Mesodermal cell (in vitro differentiated cells): ENCODE results near the gene CD82.
A peak's percentile ranks its signal among the peaks of the same experiment; 100 is the strongest.
"Not testable (repeated sequence)": the region's sequence is repeated elsewhere in the genome, so short reads cannot be mapped to it uniquely, and the experiment has no call there.

Source experiments
- H3K27ac ChIP-seq: 2 replicates; pipeline ENCODE4 v1.7.0; 2013; ENCODE audit warnings: mild to moderate bottlenecking, low read depth, low read length, moderate library complexity; ENCODE audit not compliant: severe bottlenecking
- H3K36me3 ChIP-seq: 2 replicates; pipeline ENCODE4 v1.7.1; 2013; ENCODE audit warnings: mild to moderate bottlenecking, low read length, moderate library complexity; ENCODE audit not compliant: control insufficient read depth, insufficient read depth
- H3K4me1 ChIP-seq: one replicate; pipeline ENCODE4 v1.7.1; 2013; ENCODE audit warnings: mild to moderate bottlenecking, low read length; ENCODE audit not compliant: insufficient read depth, control insufficient read depth, poor library complexity, severe bottlenecking
- H3K4me3 ChIP-seq: 2 replicates; pipeline ENCODE4 v1.7.0; 2013; ENCODE audit warnings: low read length, control low read depth, mild to moderate bottlenecking; ENCODE audit not compliant: insufficient read depth, poor library complexity, severe bottlenecking; ENCODE audit errors: extremely low read depth
- H3K9me3 ChIP-seq: 2 replicates; pipeline ENCODE4 v1.7.1; 2013; ENCODE audit warnings: mild to moderate bottlenecking, low read length, moderate library complexity; ENCODE audit not compliant: control insufficient read depth
- WGBS, 2 experiments: methylation state at CpG; one replicate each; pipeline ENCODE4 v1.1.5; 2013; ENCODE audit warnings: missing lambda C conversion rate in 2 of 2; ENCODE audit not compliant: insufficient coverage in 2 of 2; 5-methylcytosine and 5-hydroxymethylcytosine counted together

CD82 gene

DNA sequence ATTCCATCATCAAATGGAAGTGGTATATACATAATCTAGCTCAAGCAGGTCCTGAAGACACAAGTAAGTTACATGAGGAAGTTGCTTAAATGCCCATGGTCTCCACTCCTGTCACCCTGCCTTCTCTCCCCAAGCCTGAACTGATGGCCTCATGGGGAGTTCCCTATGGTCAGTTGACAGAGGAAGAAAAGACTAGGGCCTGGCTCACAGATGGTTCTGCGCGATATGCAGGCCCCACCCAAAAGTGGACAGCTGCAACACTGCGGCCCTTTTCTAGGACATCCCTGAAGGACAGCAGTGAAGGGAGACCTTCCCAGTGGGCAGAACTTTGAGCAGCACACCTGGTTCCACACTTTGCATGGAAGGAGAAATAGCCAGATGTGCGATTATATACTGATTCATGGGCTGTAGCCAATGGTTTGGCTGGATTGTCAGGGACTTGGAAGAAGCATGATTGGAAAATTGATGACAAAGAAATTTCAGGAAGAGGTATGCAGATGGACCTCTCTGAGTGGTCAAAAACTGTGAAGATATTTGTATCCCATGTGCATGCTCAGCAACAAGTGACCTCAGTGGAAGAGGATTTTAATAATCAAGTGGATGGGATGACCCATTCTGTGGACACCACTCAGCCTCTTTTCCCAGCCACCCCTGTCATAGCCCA lies 17.3 kb upstream of the CD82 start:
- H3K36me3 ChIP-seq, result no peaks in the 10 kb centered on the region
- no peak overlapping the region for H3K27ac ChIP-seq
- H3K9me3 ChIP-seq, result no peaks in the 10 kb centered on the region
- no peak overlapping the region for H3K4me3 ChIP-seq
- H3K4me1 ChIP-seq, result no peaks in the 10 kb centered on the region
- WGBS, 2 experiments, result 95 to 97% methylated on average over 4 of the region's 4 CpGs

DNA sequence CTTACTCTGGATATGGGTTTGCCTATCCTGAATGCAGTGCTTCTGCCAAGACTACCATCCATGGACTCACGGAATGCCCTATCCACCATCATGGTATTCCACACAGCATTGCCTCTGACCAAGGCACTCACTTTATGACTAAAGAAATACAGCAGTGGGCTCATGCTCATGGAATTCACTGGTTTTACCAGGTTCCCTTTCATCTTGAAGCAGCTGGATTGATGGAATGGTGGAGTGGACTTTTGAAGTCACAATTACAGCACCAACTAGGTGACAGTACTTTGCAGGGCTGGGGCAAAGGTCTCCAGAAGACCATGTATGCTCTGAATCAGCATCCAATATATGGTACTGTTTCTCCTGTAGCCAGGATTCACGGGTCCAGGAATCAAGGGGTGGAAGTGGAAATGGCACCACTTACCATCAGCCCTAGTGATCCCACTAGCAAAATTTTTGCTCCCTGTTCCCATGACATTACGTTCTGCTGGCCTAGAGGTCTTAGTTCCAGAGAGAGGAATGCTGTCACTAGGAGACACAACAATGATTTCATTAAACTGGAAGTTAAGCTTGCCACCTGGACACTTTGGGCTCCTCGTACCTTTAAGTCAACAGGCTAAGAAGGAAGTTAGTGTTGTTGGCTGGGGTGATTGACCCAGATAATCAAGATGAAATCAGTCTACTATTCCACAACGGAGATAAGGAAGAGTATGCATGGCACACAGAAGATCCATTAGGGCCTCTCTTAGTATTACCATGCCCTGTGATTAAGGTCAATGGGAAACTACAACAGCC lies 16.3 kb upstream of the CD82 start:
- H3K9me3 ChIP-seq, H3K27ac ChIP-seq, H3K4me1 ChIP-seq, H3K36me3 ChIP-seq, H3K4me3 ChIP-seq: not testable (repeated sequence)
- 88 to 100% methylated on average over 2 to 5 of the region's 5 CpGs for WGBS, 2 experiments

DNA sequence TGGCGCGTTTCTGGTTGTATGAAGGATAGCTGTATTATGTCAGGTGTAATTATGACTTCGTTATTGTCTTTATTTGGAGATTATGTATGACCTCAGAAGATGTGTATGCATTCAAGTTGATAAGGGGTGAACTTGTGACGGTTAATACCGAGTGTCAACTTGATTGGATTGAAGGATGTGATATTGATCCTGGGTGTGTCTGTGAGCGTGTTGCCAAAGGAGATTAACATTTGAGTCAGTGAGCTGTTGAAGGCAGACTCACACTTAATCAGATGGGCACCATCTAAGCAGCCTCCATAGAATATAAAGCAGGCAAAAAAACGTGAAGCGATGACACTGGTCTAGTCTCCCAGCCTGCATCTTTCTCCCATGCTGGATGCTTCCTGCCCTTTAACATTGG lies 15.3 kb upstream of the CD82 start:
- no peak overlapping the region for H3K4me3 ChIP-seq
- H3K4me1 ChIP-seq, result no peaks in the 10 kb centered on the region
- 83 to 86% methylated on average over 6 to 8 of the region's 8 CpGs for WGBS, 2 experiments
- H3K36me3 ChIP-seq, result no peaks in the 10 kb centered on the region
- no peak overlapping the region for H3K27ac ChIP-seq
- no peaks in the 10 kb centered on the region for H3K9me3 ChIP-seq

DNA sequence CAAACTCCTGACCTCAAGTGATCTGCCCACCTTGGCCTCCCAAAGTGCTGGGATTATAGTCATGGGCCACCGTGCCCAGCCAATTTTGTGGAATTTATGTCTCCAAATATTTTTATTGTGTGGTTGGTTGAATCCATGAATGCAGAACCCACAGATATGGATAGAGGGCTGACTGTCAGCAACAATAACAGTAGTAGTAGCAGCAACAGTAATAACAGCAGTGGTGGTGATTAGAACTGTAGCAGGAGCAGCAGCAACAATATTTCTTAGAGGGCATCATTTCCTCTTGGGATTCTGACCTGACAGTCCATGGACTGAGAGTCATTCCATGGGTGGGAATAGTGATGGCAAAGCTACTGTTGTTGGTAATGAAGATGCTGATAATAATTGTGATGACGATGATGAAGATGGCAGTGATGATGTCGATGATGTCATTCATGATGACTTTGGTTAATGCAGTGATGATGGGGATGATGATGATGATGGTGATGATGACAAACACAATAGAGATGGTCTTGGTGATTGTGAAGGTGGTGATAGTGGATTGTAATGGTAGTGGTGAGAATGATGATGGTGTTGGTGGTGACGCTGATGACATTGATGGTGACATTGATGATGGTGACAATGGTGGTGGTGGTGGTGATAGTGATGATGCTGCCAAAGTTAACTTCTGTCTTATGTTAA lies 13.9 kb upstream of the CD82 start:
- 92 to 93% methylated on average over 3 to 4 of the region's 4 CpGs for WGBS, 2 experiments
- no peaks in the 10 kb centered on the region for H3K36me3 ChIP-seq
- no peaks in the 10 kb centered on the region for H3K4me1 ChIP-seq
- no peak overlapping the region for H3K4me3 ChIP-seq
- no peak overlapping the region for H3K27ac ChIP-seq
- no peaks in the 10 kb centered on the region for H3K9me3 ChIP-seq

DNA sequence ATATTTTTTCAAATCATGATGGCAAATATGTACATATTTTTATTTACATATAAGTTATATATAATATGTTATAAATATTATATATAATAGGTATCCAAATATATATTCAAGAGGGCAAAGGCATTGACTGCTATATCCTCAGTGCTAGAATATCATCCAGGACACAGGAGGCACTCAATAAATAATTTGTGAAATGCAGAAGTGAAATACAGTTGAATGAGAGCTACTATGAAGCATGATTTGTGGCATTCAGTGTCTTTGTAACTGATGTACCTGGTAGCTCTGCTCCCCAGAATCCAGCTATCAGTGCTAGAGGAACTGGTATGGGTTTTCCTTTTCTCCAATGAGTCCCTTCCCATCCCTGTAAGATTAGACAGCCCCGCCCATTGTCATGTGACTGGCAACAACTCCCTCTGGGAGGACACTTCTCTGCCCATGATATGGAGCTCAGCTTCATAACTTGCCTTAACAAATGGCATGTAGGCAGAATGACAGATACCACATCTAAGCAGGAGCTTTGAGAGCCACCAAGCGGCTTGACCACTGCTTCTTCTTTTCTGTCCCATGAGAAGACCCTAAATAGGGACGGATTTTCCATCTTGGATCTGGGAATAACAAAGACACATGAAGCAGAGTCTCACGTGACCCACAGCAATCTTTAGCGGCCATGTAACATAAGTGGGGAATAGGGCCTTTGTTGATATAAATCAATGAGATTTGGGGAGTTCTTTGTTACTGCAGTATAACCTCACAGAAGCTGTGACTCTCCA lies 10.2 kb upstream of the CD82 start:
- Histone ChIP-seq H3K9me3 (no peaks in the 10 kb centered on the region), H3K36me3 (no peaks in the 10 kb centered on the region), H3K4me3 (no peak overlapping the region), H3K4me1 (peaks cover 7% of the 10 kb centered on the region), H3K27ac (no peak overlapping the region)
- WGBS, 2 experiments, result 94 to 100% methylated on average over 4 to 5 of the region's 5 CpGs

DNA sequence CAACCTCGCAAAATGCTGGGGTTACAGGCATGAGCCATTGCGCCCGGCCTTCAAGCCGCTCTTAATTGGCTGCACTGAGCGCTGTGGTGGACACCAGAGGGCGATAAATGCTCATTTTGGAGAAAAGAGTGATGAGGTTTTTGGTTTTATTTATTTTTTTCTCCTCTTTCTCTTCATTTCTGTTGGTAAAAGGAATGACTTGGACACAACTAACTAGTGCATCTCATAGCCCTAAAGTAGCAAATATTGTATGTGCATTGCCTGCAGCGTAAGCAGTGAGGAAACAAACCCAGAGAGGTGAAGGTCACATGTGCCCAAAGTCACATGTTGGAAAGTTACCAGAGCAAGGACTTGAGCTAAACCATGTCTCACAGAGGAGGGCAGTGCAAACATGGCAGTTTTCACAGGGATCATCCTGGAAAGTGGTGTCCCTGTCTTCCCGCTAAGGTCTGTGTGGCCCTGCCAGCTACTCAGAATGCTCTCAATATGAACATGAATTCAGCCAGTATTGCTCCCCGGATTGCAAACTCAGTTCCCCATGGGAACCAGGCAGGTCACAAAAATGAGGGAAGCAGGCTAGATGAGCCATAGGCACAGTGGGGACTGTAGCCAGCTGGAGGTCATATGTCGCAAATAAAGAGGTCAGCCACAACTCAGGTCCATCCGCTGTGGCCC lies 8.6 kb upstream of the CD82 start:
- peaks cover 7% of the 10 kb centered on the region for H3K4me1 ChIP-seq
- WGBS, 2 experiments, result 55 to 80% methylated on average over 5 to 9 of the region's 11 CpGs
- H3K9me3 ChIP-seq, result no peaks in the 10 kb centered on the region
- H3K36me3 ChIP-seq, result no peaks in the 10 kb centered on the region
- H3K27ac ChIP-seq, result peak overlapping the region; percentile 36
- H3K4me3 ChIP-seq, result no peak overlapping the region

DNA sequence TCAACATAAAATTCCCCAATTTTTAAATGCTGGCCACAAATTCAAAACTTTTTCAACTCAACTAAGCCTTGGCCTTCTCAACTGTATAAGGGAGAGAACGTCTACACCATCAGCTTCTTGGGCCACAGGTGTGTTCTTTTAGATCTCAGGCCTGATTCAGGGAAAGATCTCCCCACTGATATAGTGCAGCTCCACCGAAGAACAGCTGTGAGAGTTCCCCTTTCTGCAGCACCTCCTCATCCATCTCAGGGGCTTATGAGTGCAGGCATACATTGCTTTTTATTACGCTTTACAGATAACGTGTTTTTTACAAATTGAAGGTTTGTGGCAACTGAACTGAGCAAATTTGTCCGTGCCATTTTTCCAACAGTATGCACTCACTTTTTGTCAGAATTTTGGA lies 8.0 kb upstream of the CD82 start:
- 86 to 89% methylated on average over 5 of the region's 5 CpGs for WGBS, 2 experiments
- Histone ChIP-seq H3K36me3 (no peaks in the 10 kb centered on the region), H3K27ac (no peak overlapping the region), H3K4me1 (peaks cover 7% of the 10 kb centered on the region), H3K4me3 (no peak overlapping the region), H3K9me3 (no peaks in the 10 kb centered on the region)

DNA sequence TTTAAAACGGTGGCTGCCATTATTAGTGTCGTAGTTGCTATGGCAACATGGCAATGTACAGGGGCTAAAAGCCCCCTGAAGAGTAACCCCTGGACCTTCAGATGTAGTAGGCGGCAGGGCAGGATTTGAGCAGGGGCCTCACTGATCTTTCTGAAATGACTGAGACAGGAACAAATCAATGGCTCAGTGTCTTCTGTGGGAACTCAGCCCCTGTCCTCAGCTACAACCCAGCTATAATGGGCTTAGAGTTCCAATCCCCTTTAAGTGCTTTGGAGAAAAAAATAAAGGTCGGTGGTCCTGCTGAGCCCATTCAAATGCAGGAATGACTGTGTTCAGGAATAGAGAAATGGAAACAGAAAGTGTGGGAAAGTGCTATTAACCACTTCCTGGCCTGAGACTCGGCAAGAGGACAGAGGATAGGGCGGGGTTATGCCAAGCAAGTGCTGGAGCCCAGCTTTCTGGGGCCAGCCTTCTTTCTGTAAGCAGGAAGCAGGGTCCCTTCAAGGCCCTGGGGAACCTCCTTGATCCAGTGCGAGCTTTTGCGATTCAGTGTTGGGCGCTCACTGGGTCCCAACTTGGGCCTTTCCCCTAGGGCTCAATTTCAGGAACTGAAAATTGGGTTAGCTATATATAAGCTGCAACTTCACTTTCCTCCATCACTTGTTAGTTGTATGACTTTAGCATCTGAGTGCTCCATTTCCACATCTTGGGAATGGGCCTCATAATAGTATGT lies 6.1 kb upstream of the CD82 start:
- 26 to 28% methylated on average over 7 to 8 of the region's 9 CpGs for WGBS, 2 experiments
- no peak overlapping the region for H3K27ac ChIP-seq
- no peak overlapping the region for H3K4me3 ChIP-seq
- no peaks in the 10 kb centered on the region for H3K9me3 ChIP-seq
- peaks cover 13% of the 10 kb centered on the region for H3K4me1 ChIP-seq
- H3K36me3 ChIP-seq, result no peaks in the 10 kb centered on the region

DNA sequence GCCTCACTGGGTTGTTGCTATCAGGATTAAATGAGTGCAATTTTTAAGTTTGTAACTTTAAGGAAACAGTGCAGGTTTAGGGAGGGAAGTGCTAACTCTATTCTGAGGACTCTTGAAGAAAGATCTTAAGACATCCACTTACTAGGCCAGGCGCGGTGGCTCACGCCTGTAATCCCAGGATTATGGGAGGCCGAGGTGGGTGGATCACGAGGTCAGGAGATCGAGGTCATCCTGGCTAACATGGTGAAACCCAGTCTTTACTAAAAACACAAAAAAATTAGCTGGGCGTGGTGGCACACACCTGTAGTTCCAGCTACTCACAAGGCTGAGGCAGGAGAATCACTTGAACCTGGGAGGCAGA lies 5.5 kb upstream of the CD82 start:
- H3K4me3 ChIP-seq, H3K36me3 ChIP-seq, H3K9me3 ChIP-seq, H3K27ac ChIP-seq: not testable (repeated sequence)
- 77 to 80% methylated on average over 5 of the region's 7 CpGs for WGBS, 2 experiments
- peaks cover 18% of the 10 kb centered on the region for H3K4me1 ChIP-seq
